ENCODE data around the gene ACTR1A. TPM values are rescaled to one million over a fixed set of nuclear protein-coding genes. Genes with fewer than 3 reads are reported as not detected.
A peak's percentile ranks its signal among the peaks of the same experiment; 100 is the strongest.

Gene ACTR1A
- total and polyA plus RNA-seq, 12 donors, result 68.1 to 154 (median 106) TPM

GRCh38 chr10:102485093-102485784, 17.3 kb downstream of the ACTR1A start:
- TF ChIP-seq CTCF (IDR thresholded peaks at IDR 0.05) (no peak), POLR2A (IDR thresholded peaks at IDR 0.05) (no peak)
- Histone ChIP-seq H3K4me1 (replicated peaks in 1 of 2) (no peaks in the 10 kb centered on the region), H3K4me3 (no peak overlapping the region), H3K36me3 (replicated peaks in 1 of 2) (peaks cover 0 to 96% of the 10 kb centered on the region in 2 donors), H3K27me3 (no peaks in the 10 kb centered on the region), H3K9me3 (replicated peaks in 1 of 3) (no peaks in the 10 kb centered on the region), H3K27ac (no peak overlapping the region)
- 83 to 89% (median 85%) methylated on average over 11 to 18 of the region's 18 CpGs for WGBS, 4 donors
- intact Hi-C loops (cut with DNase I), result no loop called here
- no peak for DNase-seq

- Histone ChIP-seq H3K27ac (no peak overlapping the region), H3K4me1 (replicated peaks in 1 of 2) (no peaks in the 10 kb centered on the region), H3K9me3 (replicated peaks in 1 of 3) (no peaks in the 10 kb centered on the region), H3K4me3 (no peak overlapping the region), H3K27me3 (no peaks in the 10 kb centered on the region), H3K36me3 (replicated peaks in 1 of 2) (peaks cover 0 to 98% of the 10 kb centered on the region in 2 donors)
- WGBS, 4 donors, result 94 to 96% (median 95%) methylated on average over 13 of the region's 13 CpGs
- intact Hi-C loops (cut with DNase I), result no loop called here
- TF ChIP-seq POLR2A (IDR thresholded peaks at IDR 0.05) (no peak), CTCF (IDR thresholded peaks at IDR 0.05) (no peak)
- no peak for DNase-seq
These were observed 18.5 kb downstream of the ACTR1A start for GRCh38 chr10:102484021-102484420.

GRCh38 chr10:102480396-102480795, 22.1 kb downstream of the ACTR1A start:
- H3K27ac ChIP-seq, result no peak overlapping the region
- no peak for DNase-seq
- H3K36me3 ChIP-seq (replicated peaks in 1 of 2), result peaks cover 0 to 63% of the 10 kb centered on the region in 2 donors
- no peaks in the 10 kb centered on the region for H3K27me3 ChIP-seq
- TF ChIP-seq CTCF (IDR thresholded peaks at IDR 0.05) (no peak), POLR2A (IDR thresholded peaks at IDR 0.05) (no peak)
- intact Hi-C loops (cut with DNase I), result no loop called here
- H3K4me3 ChIP-seq, result no peak overlapping the region
- no peaks in the 10 kb centered on the region for H3K4me1 ChIP-seq (replicated peaks in 1 of 2)
- WGBS, 4 donors, result 76 to 90% (median 86%) methylated on average over 5 to 9 of the region's 9 CpGs
- H3K9me3 ChIP-seq (replicated peaks in 1 of 3), result no peaks in the 10 kb centered on the region

- TF ChIP-seq POLR2A (IDR thresholded peaks at IDR 0.05), result no peak
- no peak for TF ChIP-seq CTCF (IDR thresholded peaks at IDR 0.05)
- intact Hi-C loops (cut with DNase I), result loop anchor here in 1 of 2 donors (5.0 kb wide), 1 partner anchor 82 kb away; the partner anchor contains the start of gene NFKB2
- Histone ChIP-seq H3K4me1 (replicated peaks in 1 of 2) (no peaks in the 10 kb centered on the region), H3K4me3 (no peak overlapping the region), H3K27me3 (no peaks in the 10 kb centered on the region), H3K27ac (peak overlapping the region in 1 of 5 donors; percentile 21), H3K9me3 (replicated peaks in 1 of 3) (no peaks in the 10 kb centered on the region), H3K36me3 (replicated peaks in 1 of 2) (peaks cover 0 to 56% of the 10 kb centered on the region in 2 donors)
- DNase-seq, result no peak
These were observed 22.9 kb downstream of the ACTR1A start for GRCh38 chr10:102479651-102480050.

All from adrenal gland (tissue), 12 donors.